ENCODE data around the gene GRIP2. TPM values are rescaled to one million over a fixed set of nuclear protein-coding genes. Genes with fewer than 3 reads are reported as not detected.

The GRIP2 gene
- total RNA-seq, 2 experiments from 2014 or later, result not detected

- Histone ChIP-seq H3K9me2 (ENCODE audit: insufficient read depth, low read length) (no peaks in the 10 kb centered on the region), H4K20me1 (ENCODE audit: insufficient read depth, low read length) (no peaks in the 10 kb centered on the region), H3K27ac (ENCODE audit: low read depth, low read length, poor library complexity, severe bottlenecking) (no peak overlapping the region), H3K36me3 (ENCODE audit: insufficient read depth, low read length) (no peaks in the 10 kb centered on the region), H3K4me1 (ENCODE audit: insufficient read depth, low read length, poor library complexity, severe bottlenecking) (no peaks in the 10 kb centered on the region), H3K4me3 (ENCODE audit: low read depth, low read length, poor library complexity, severe bottlenecking) (no peak overlapping the region), H3K9me3 (ENCODE audit: low read length) (no peaks in the 10 kb centered on the region), H3K4me2 (ENCODE audit: low read length) (no peak overlapping the region), H2AFZ (ENCODE audit: low read length) (no peak overlapping the region), H3K79me2 (ENCODE audit: insufficient read depth, low read depth, low read length) (no peaks in the 10 kb centered on the region)
- TF ChIP-seq EZH2phosphoT487 (IDR thresholded peaks at IDR 0.05; ENCODE audit: borderline replicate concordance, low read depth, low read length) (no peak), CTCF (conservative IDR thresholded peaks at IDR 0.05; ENCODE audit: low read length) (no peak)
- intact Hi-C loops (cut with micrococcal nuclease; ENCODE audit: unreplicated experiment), result no loop called here
- CTCF ChIA-PET (ENCODE audit: unreplicated experiment), result no interaction called here
- POLR2A ChIA-PET, result interaction anchor here (0.5 kb wide), 1 partner anchor 11 kb away, joined by 4 read pairs; no protein-coding TSS in a partner anchor
- DNase-seq (ENCODE audit: low spot score), result no peak
- BruUV-seq (replicated peaks), result no TSS peak
These were observed 21.2 kb upstream of the GRIP2 start for GRCh38 chr3:14561051-14561960.

GRCh38 chr3:14560110-14560509 is 20.0 kb upstream of the GRIP2 start:
- H3K36me3 ChIP-seq (ENCODE audit: insufficient read depth, low read length), result no peaks in the 10 kb centered on the region
- H4K20me1 ChIP-seq (ENCODE audit: insufficient read depth, low read length), result no peaks in the 10 kb centered on the region
- no TSS peak for BruUV-seq (replicated peaks)
- H3K27ac ChIP-seq (ENCODE audit: low read depth, low read length, poor library complexity, severe bottlenecking), result no peak overlapping the region
- no peaks in the 10 kb centered on the region for H3K4me1 ChIP-seq (ENCODE audit: insufficient read depth, low read length, poor library complexity, severe bottlenecking)
- TF ChIP-seq CTCF (conservative IDR thresholded peaks at IDR 0.05; ENCODE audit: low read length) (no peak), EZH2phosphoT487 (IDR thresholded peaks at IDR 0.05; ENCODE audit: borderline replicate concordance, low read depth, low read length) (no peak)
- H3K9me3 ChIP-seq (ENCODE audit: low read length), result no peaks in the 10 kb centered on the region
- no peaks in the 10 kb centered on the region for H3K9me2 ChIP-seq (ENCODE audit: insufficient read depth, low read length)
- intact Hi-C loops (cut with micrococcal nuclease; ENCODE audit: unreplicated experiment), result no loop called here
- no peak overlapping the region for H3K4me3 ChIP-seq (ENCODE audit: low read depth, low read length, poor library complexity, severe bottlenecking)
- no peak overlapping the region for H2AFZ ChIP-seq (ENCODE audit: low read length)
- DNase-seq (ENCODE audit: low spot score), result no peak
- POLR2A ChIA-PET, result interaction anchor here (1.1 kb wide), 1 partner anchor 662 kb away, joined by 3 read pairs; no protein-coding TSS in a partner anchor
- no peaks in the 10 kb centered on the region for H3K79me2 ChIP-seq (ENCODE audit: insufficient read depth, low read depth, low read length)
- H3K4me2 ChIP-seq (ENCODE audit: low read length), result no peak overlapping the region
- CTCF ChIA-PET (ENCODE audit: unreplicated experiment), result no interaction called here

- POLR2A ChIA-PET, result no interaction called here
- no peaks in the 10 kb centered on the region for H3K4me1 ChIP-seq (ENCODE audit: insufficient read depth, low read length, poor library complexity, severe bottlenecking)
- CTCF ChIA-PET (ENCODE audit: unreplicated experiment), result no interaction called here
- H3K79me2 ChIP-seq (ENCODE audit: insufficient read depth, low read depth, low read length), result no peaks in the 10 kb centered on the region
- no peak overlapping the region for H2AFZ ChIP-seq (ENCODE audit: low read length)
- DNase-seq (ENCODE audit: low spot score), result no peak
- no peaks in the 10 kb centered on the region for H3K9me3 ChIP-seq (ENCODE audit: low read length)
- H3K4me3 ChIP-seq (ENCODE audit: low read depth, low read length, poor library complexity, severe bottlenecking), result no peak overlapping the region
- H3K9me2 ChIP-seq (ENCODE audit: insufficient read depth, low read length), result no peaks in the 10 kb centered on the region
- BruUV-seq (replicated peaks), result no TSS peak
- intact Hi-C loops (cut with micrococcal nuclease; ENCODE audit: unreplicated experiment), result no loop called here
- no peaks in the 10 kb centered on the region for H3K36me3 ChIP-seq (ENCODE audit: insufficient read depth, low read length)
- no peaks in the 10 kb centered on the region for H4K20me1 ChIP-seq (ENCODE audit: insufficient read depth, low read length)
- no peak overlapping the region for H3K27ac ChIP-seq (ENCODE audit: low read depth, low read length, poor library complexity, severe bottlenecking)
- H3K4me2 ChIP-seq (ENCODE audit: low read length), result no peak overlapping the region
- TF ChIP-seq CTCF (conservative IDR thresholded peaks at IDR 0.05; ENCODE audit: low read length), result no peak
- TF ChIP-seq EZH2phosphoT487 (IDR thresholded peaks at IDR 0.05; ENCODE audit: borderline replicate concordance, low read depth, low read length), result no peak
These were observed 17.9 kb upstream of the GRIP2 start for GRCh38 chr3:14558029-14558428.

Data from OCI-LY7 (cell line).